NCI-H748 treated with DMSO at 0.1 percent for 48 hours (cell line): ENCODE results near the gene RNU1-1.
"Not testable (repeated sequence)": the region's sequence is repeated elsewhere in the genome, so short reads cannot be mapped to it uniquely, and the experiment has no call there.

ENCODE experiments used
- DNase-seq: peaks from one replicate; lab custom pipeline; 2025; lab: John Stamatoyannopoulos, UW

Gene RNU1-1

DNA sequence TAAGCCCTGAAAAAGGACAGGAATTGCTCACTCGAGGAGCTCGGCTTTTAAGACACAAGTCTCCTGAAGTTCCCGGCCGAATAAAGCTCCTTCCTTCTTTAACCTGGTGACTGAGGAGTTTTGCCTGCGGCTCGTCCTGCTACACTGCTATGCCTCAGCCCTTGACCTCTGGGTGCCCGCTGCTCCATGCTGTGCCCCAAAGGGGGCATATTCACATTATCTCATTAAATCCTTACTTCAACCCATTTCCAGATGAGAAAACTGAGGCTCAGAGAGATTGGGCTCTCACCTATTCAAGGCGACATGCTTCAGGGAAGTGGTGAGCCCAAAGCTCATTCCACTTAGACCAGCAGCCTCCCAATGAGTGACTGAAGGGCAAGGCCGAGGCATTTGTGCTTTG is 20.4 kb downstream of the RNU1-1 start:
- DNase-seq = not testable (repeated sequence)

- DNase-seq = not testable (repeated sequence)
Measured at GRCh38 chr1:16492937-16493336, 21.1 kb downstream of the RNU1-1 start.

GRCh38 chr1:16491056-16491675 is 22.9 kb downstream of the RNU1-1 start:
- DNase-seq = no peak

DNA sequence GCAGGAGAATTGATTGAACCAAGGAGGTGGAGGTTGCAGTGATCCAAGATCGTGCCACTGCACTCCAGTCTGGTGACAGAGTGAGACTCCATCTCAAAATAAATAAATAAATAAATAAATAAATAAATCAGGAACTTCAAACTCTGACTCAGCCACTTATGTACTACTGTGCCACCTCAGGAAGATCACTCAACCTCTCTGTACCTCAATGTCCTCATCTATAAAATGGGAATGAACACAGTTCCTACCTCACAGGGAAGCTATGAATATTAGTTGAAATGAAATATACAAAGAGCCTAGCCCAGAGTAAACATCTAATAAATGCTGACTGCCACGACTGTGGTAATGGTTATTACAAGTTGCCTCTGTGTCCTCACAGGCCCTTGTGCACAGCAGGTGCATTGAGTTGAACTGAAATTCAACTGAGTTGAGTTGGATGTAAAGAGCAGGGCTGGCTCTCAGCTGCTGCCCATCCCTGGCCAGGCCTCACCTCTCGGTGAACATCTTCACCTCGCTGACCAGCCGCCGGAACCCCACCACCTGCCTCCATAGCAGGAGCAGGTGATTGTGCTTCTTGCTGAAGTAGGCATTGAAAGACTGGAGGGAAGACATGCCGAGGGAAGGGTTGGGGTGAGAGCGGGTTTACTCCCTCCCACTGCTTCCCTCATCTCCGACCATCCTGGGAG is 24.7 kb downstream of the RNU1-1 start:
- not testable (repeated sequence) for DNase-seq

- DNase-seq = not testable (repeated sequence)
Measured at GRCh38 chr1:16487011-16487410, 27.1 kb downstream of the RNU1-1 start.

GRCh38 chr1:16486316-16486715 is 27.8 kb downstream of the RNU1-1 start:
- DNase-seq = not testable (repeated sequence)

DNA sequence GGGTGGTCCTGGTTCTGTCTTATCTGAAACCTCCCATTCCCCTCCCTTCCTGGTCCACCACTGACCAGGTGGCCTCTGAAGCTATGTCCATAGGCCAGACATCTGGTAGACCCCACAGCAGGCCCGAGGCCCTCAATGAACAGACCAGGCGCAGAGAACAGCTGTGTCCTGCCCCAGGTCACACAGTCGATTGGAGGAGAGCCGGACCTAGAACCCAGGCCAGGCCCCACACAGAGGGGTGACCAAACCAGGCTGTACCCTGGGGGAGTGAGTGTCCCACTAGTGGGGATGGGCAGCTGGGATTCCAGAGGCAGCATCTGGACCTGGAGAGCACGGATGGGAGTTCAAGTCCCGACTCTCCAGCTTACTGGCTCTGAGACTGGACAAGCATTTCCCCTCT is 29.2 kb downstream of the RNU1-1 start:
- DNase-seq = no peak

- no peak for DNase-seq
Measured at GRCh38 chr1:16484501-16484835, 29.6 kb downstream of the RNU1-1 start.

DNA sequence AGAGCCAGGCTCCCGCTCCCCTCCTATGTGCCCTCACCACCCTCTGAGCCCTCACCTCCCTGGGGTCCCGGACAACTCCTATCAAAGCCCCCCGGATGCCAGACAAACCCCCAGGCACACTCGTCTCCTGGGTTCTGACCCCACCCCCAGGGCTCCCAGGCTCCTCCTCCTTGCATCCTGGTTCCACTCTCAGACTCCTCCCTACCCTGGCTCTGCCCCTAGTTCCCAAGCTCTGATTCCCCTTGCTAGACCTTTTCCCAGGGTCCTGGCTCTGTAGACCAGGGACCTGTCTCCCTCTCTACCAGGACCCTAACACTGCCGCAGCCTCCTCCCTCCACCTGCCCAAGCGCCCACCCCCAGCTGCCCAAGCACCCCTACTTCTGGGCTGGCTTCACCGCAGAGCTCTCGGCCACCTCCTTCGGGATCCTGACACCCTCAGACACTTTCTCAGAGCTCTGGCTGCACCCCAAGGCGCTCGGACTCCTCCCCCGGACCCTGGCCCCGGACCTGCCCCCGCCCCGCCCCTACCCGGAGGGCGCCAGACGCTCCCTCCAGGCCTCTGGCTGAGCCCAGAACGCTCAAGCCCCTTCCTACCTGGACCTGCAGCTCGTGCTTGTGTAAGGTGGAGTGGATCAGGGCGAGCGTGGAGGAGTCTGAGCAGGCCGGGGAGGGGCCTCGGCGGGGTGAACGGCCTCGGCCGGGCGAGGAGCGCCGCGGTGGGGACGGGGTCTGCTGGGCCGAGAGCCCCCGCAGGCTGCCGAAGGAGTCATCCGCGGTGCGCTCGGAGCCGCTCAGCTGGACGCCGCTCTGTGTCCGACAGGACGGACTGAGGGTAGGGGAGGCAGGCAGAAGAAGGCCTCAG is 30.2 kb downstream of the RNU1-1 start:
- DNase-seq = not testable (repeated sequence)

DNA sequence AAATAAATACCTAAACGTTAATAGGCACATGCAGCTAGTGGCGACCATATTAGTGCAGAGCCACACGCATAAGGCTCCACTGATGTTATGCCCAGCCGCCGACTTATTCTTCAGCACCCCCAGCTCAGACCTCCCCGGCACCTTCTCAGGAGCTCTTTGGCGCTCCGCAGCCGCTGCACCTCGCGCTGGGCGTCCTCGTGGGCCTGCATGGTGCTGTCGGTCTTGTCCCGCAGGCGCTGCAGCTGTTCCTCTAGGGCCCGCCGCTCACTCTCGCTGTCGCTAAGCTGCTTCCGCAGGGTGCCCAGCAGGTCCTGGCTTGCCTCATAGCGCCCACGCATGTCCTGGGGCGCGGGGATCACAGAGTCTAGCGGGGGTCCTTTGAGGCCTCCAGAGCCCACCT is 30.9 kb downstream of the RNU1-1 start:
- not testable (repeated sequence) for DNase-seq

DNA sequence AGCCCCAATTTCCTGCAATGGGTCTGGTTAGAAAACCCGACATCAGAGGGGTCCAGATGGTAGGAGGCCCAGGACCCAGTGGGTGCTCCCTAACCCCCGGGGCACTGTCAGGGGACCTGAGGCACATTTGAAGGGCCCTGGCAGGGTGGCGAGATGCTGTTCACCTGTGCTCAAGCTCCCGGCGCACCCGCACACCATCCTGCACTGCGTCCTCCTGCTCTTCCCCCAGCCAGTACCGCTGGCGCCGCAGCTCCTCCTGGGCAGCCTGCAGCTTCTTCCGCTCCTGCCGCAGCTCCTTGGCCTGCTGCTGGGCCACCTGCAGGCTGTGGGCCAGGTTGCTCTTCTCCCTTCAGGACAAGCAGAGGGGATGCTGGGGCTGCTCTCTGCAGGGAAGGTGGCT is 36.0 kb downstream of the RNU1-1 start:
- no peak for DNase-seq

DNA sequence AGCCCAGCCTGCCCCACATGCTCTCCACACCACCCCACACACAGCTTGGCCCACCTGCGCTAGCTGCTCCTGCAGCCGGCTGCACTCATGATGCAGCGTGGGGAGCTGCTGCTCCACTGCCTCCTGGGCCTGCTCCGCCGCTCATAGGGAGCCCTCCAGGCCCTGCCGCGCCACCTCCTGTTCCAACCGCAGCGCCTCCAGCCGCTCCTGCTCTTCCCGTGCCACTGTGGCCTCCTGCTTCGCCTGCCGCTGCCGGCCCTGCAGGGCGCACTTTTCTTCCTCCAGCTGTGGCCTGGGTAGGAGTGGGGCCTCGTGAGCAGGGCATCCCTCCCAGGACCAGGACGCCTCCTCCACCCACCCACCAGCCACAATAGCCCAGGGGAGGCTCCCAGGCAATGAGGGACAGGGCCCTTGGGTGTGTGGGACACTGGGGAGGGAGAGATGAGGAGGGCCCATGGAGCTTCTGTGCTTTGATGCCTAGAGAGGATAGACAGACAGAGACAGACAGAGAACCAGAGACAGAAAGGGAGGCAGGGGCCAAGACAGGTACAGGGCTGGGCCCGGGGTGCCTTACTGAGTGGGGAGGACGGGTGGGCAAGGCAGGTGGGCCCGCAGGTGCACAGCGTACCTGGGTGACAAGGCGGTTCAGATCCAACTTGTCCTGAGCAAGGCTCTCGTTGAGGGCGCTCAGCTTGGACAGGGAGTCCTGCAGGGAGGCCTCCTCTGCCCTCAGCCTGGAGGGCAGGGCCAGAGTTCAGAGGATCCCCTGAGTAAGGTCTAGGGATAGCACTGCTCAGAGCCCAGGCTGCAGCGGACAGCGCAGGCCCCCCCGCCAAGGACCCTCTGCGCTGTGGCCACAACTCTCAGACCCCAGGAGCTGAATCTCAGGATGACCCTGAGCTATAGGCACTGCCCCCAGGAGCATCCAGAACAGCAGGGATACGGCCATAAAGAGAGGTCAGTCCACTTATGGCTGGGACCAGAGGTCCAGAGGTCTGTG is 38.0 kb downstream of the RNU1-1 start:
- not testable (repeated sequence) for DNase-seq

DNA sequence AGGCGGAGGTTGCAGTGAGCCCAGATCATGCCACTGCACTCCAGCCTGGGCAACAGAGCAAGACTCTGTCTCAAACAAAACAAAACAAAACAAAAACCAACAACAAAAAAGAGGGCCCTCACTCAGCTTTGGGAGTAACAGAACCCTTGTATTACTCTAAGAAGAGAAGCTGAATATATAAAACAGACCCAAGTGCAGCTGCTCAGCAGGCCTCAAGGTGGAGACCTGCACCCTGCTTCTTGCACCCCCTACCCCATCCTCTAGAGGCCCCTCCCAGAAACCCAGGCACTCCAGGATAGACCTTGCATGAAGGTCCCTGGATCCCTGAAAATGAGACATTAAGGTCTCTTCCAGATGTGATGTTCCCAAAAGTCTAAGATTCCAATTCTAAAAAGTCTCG is 39.2 kb downstream of the RNU1-1 start:
- DNase-seq = not testable (repeated sequence)

GRCh38 chr1:16474166-16474800 is 39.8 kb downstream of the RNU1-1 start:
- DNase-seq = no peak

- DNase-seq = no peak
Measured at GRCh38 chr1:16468558-16468957, 45.5 kb downstream of the RNU1-1 start.

DNA sequence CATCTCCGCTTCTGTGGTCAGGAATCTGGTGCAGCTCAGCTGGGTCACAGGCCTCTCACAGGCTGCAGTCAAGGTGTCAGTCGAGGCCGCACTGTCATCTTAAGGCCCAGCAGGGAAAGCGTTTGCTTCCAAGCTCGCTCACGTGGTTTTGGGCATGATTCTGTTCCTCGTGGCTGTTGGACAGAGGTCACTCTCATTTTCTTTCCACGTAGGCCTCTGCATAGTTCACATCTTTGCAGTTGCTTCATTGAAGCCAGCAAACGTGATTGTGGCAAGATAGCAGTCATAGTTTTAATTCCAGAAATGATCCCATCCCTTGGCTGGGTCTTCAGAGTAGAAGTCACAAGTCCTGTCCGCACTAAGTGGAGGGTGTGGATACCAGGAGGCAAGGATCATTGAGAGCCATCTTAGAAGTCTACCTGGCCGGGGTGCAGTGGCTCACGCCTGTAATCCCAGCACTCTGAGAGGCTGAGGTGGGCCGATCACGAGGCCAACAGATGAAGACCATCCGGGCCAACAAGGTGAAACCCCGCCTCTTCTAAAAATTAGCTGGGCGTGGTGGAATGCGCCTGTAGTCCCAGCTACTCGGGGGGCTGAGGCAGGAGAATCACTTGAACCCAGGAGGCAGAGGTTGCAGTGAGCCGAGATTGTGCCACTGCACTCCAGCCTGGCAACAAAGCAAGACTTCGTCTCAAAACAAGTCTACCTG is 49.0 kb downstream of the RNU1-1 start:
- no peak for DNase-seq
